Mesothelial cell of epicardium (in vitro differentiated cells): ENCODE measurements around the gene LMBRD2. TPM values are rescaled to one million over a fixed set of nuclear protein-coding genes. Genes with fewer than 3 reads are reported as not detected.

Experiments
- DNase-seq, 2 experiments: peaks; one replicate each; pipeline ENCODE4 v3.0.0; 2021; ENCODE audit warnings: low spot score in 2 of 2; ENCODE audit not compliant: unreplicated experiment in 2 of 2
- H3K27ac Mint-ChIP-seq: 2 replicates; pipeline ENCODE4 v1.8.0; 2021; ENCODE audit warnings: mixed read lengths
- H3K27me3 Mint-ChIP-seq: 2 replicates; pipeline ENCODE4 v1.8.0; 2021; ENCODE audit warnings: low read depth, mixed read lengths
- H3K36me3 Mint-ChIP-seq: 2 replicates; pipeline ENCODE4 v1.8.0; 2021; ENCODE audit warnings: mixed read lengths
- H3K4me1 Mint-ChIP-seq: 2 replicates; pipeline ENCODE4 v1.8.0; 2021; ENCODE audit warnings: mixed read lengths
- H3K4me3 Mint-ChIP-seq: 2 replicates; pipeline ENCODE4 v1.8.0; 2021; ENCODE audit warnings: mild to moderate bottlenecking, moderate library complexity, mixed read lengths
- H3K9me3 Mint-ChIP-seq: 2 replicates; pipeline ENCODE4 v1.8.0; 2021; ENCODE audit warnings: mixed read lengths
- total RNA-seq: library from RNA; stranded (reverse); gene quantifications from 3 replicates; pipeline ENCODE4 v1.2.1, GENCODE V29; 2021
- TF ChIP-seq, protein P1 (sequence below): fragments of 200-600 bp; sonication (generic); IDR thresholded peaks from one replicate; pipeline ENCODE4 v1.5.0; 2021; ENCODE audit warnings: antibody characterized with exemption; ENCODE audit not compliant: unreplicated experiment

The LMBRD2 gene
- total RNA-seq, 1 donor from 2014 or later, result 7.9 TPM

DNA sequence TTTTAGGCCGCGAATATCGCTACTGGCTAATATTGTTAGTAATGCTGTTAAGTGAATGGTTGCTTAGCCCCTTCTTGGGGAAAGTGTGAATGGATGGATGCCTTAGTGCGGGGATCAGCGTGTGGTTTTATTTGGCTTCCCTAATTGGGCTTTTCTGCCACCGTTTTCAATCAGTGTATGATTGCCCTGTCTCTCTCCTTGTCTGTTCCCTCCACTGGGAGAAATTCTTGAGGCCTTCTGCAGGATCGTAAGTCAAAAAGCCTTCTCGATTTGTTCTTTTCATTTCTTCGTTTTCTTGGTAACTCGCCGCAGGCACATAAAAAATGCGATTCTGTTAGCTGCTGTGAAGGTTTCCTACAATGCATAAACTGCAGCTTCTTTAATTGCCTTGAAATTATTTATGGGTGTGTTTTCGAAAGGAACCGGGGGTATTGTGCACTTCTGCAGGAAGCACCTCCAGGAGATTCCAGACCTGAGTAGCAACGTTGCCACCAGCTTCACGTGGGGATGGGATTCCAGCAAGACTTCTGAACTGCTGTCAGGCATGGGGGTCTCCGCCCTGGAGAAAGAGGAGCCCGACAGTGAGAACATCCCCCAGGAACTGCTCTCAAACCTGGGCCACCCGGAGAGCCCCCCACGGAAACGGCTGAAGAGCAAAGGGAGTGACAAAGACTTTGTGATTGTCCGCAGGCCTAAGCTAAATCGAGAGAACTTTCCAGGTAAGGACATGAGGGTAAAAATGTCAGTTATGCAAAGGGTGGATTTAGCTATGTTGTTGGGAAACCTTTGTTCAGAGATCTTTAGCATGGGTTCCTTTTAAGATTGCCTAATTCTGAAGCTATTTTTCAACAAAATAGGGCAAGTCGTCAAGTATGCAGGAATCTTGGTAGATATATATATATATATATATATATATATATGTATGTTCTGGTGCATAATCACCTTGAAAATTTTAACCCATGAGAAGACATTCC is 924 bp upstream of the LMBRD2 start:
- peaks cover 61% of the 10 kb centered on the region for H3K4me1 Mint-ChIP-seq
- peaks cover 4% of the 10 kb centered on the region for H3K36me3 Mint-ChIP-seq
- DNase-seq, result peak in 1 of 2 experiments; percentile 43
- H3K27ac Mint-ChIP-seq, result peak overlapping the region; percentile 96
- peak overlapping the region; percentile 96 for H3K4me3 Mint-ChIP-seq
- H3K9me3 Mint-ChIP-seq, result no peaks in the 10 kb centered on the region
- TF ChIP-seq, protein P1, sequence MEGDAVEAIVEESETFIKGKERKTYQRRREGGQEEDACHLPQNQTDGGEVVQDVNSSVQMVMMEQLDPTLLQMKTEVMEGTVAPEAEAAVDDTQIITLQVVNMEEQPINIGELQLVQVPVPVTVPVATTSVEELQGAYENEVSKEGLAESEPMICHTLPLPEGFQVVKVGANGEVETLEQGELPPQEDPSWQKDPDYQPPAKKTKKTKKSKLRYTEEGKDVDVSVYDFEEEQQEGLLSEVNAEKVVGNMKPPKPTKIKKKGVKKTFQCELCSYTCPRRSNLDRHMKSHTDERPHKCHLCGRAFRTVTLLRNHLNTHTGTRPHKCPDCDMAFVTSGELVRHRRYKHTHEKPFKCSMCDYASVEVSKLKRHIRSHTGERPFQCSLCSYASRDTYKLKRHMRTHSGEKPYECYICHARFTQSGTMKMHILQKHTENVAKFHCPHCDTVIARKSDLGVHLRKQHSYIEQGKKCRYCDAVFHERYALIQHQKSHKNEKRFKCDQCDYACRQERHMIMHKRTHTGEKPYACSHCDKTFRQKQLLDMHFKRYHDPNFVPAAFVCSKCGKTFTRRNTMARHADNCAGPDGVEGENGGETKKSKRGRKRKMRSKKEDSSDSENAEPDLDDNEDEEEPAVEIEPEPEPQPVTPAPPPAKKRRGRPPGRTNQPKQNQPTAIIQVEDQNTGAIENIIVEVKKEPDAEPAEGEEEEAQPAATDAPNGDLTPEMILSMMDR, result no peak
- no peaks in the 10 kb centered on the region for H3K27me3 Mint-ChIP-seq

DNA sequence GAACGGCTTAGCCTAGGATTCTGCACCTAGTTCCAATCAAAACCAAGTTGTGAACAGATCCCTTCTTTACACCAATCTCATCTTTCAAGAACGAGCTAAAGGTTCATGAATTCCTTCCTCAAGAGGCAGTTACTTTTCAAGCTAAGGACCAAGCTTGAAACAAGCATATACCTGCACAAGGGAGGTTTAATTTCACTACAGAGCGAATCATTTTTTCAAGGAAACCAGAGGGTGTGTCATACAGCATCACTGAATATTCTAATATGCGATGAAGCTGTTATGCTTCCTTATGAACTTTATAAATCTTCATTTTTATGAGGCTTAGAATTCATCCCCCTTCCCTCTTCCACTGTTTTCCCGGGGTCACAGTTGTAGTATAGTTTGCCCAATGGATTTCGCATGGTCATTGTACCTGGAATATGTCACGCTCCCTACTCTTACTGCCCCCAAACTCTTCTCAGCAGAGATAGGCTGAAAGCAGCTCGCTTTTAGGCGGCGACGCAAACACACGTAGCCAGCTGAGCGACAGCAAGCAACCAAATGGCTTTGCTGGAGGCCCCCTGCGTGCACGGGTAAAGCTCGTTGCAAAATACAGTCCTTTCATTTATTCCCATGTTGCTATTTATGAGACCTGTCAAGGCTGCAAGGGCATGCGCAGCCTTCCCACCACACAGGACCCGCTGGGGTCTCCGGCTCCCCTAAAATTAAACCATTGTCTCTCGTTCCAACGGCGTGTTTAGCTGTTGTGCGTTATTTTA is 832 bp downstream of the LMBRD2 start:
- Mint-ChIP-seq H3K27me3 (no peaks in the 10 kb centered on the region), H3K27ac (peak overlapping the region; percentile 96), H3K4me1 (peaks cover 43% of the 10 kb centered on the region), H3K4me3 (peak overlapping the region; percentile 96), H3K9me3 (no peaks in the 10 kb centered on the region), H3K36me3 (peaks cover 4% of the 10 kb centered on the region)
- TF ChIP-seq, protein P1, result no peak
- DNase-seq, result no peak

DNA sequence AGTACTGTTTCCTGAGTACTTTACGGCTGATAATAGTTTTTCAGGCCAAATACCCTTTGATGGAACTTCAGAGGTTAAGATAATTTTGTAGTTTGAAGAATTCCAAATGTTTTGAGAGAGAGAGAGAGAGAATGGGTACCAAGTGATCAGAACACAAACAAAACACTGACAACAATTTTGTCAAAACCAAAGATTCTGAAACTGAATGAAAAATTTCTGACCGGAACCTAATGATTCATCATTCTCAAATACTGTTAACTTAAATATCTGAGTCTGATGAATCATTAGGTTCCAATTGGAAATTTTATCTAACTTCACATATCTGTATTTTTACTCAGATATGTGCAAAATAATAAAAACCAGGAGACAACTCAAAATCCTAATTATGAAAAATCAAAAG is 4.0 kb downstream of the LMBRD2 start:
- Mint-ChIP-seq H3K4me1 (peaks cover 18% of the 10 kb centered on the region), H3K27me3 (no peaks in the 10 kb centered on the region), H3K27ac (no peak overlapping the region), H3K9me3 (no peaks in the 10 kb centered on the region), H3K4me3 (no peak overlapping the region), H3K36me3 (no peaks in the 10 kb centered on the region)
- TF ChIP-seq, protein P1, result no peak
- no peak for DNase-seq

DNA sequence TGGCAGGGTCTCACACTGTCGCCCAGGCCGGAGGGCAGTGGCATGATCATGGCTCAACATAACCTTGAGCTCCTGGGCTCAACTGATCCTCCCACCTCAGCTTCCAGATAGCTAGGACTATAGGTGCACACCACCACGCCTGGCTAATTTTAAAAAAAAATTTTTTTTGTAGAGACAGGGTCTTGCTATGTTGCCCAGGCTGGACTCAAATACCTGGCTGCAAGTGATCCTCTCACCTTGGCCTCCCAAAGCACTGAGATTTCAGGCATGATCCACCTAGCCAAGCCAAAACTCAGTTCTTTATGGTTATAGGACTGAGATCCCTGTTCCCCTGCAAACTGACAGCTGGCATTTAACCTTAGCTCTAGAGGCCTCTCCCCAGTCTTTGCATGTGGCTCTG is 5.3 kb downstream of the LMBRD2 start:
- no peaks in the 10 kb centered on the region for H3K36me3 Mint-ChIP-seq
- TF ChIP-seq, protein P1, result no peak
- no peaks in the 10 kb centered on the region for H3K27me3 Mint-ChIP-seq
- no peak for DNase-seq
- no peak overlapping the region for H3K4me3 Mint-ChIP-seq
- no peaks in the 10 kb centered on the region for H3K9me3 Mint-ChIP-seq
- H3K4me1 Mint-ChIP-seq, result peaks cover 12% of the 10 kb centered on the region
- no peak overlapping the region for H3K27ac Mint-ChIP-seq

DNA sequence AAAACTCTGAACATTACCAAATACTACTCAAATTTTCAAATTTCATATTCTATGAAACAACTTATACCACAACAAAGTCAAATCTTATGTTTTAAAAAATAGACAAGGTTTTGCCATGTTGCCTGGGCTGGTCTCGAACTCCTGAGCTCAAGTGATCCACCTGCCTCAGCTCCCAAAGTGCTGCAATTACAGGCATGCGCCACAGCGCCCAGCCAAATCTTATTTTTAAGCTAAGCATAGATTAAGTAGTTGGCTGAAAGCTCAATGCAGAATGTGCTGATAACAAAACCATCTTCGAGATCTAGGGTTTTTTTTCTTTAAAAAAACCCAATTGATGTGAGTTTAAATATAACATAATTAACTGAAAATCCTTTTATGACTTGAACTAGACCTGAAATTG is 6.4 kb downstream of the LMBRD2 start:
- Mint-ChIP-seq H3K9me3 (no peaks in the 10 kb centered on the region), H3K4me1 (peaks cover 5% of the 10 kb centered on the region)

More for the DNA sequence above, 6.4 kb downstream of the LMBRD2 start:
- TF ChIP-seq, protein P1, result no peak
- DNase-seq, result no peak
- Mint-ChIP-seq H3K27me3 (no peaks in the 10 kb centered on the region), H3K4me3 (no peak overlapping the region), H3K36me3 (peaks cover 3% of the 10 kb centered on the region), H3K27ac (no peak overlapping the region)
